SK-N-SH (cell line): ENCODE results near the gene THSD7A. TPM values are rescaled to one million over a fixed set of nuclear protein-coding genes. Genes with fewer than 3 reads are reported as not detected.

Source experiments
- CTCF ChIA-PET: fragments of 300-600, 350-600 bp; formaldehyde crosslinking; extraction: SDS; loops from one replicate; lab custom pipeline; 2021; lab: Yijun Ruan, JAX
- POLR2A ChIA-PET: fragments of 350-600 bp; sonication (Branson Sonifier 250); formaldehyde crosslinking; extraction: SDS; loops from one replicate; lab custom pipeline; 2020; ENCODE audit warnings: antibody characterized with exemption, inconsistent platforms; lab: Yijun Ruan, JAX
- DNase-seq: peaks from one replicate; pipeline ENCODE4 v3.0.0; 2012
- H2AFZ ChIP-seq: fragments of 200-600 bp; sonication (generic); 2 replicates; pipeline ENCODE4 v1.8.1; 2016; ENCODE audit warnings: antibody characterized with exemption, mild to moderate bottlenecking, low read depth
- H3F3A ChIP-seq: fragments of 200-600 bp; sonication (generic); replicated peaks from 2 replicates; pipeline ENCODE3; 2016; ENCODE audit warnings: antibody characterized with exemption, mild to moderate bottlenecking; ENCODE audit not compliant: insufficient read depth
- H3K27ac ChIP-seq, 2 experiments: fragments of 200-500 bp in 1 of 2; fragments of 200-600 bp in 1 of 2; sonication (Bioruptor generic) in 1 of 2; sonication (generic), shearing (Covaris generic) in 1 of 2; 2 replicates each; pipeline versions ENCODE4 v1.5.1 to v1.6.1; 2014 to 2016; ENCODE audit warnings: low read depth in 2 of 2, inconsistent platforms in 1 of 2, low read length in 1 of 2, mild to moderate bottlenecking in 1 of 2, mixed read lengths in 1 of 2
- H3K27me3 ChIP-seq: fragments of 200-600 bp; sonication (generic), shearing (Covaris generic); 2 replicates; pipeline ENCODE4 v1.6.1; 2016; ENCODE audit warnings: mixed run types; ENCODE audit not compliant: insufficient read depth
- H3K36me3 ChIP-seq, 2 experiments: fragments of 200-500 bp in 1 of 2; fragments of 200-600 bp in 1 of 2; sonication (Bioruptor generic) in 1 of 2; sonication (generic) in 1 of 2; replicated peaks in 1 of 2; 2 replicates each; pipeline versions ENCODE3 to v1.5.1; 2014 to 2016; ENCODE audit warnings: low read length in 1 of 2, mild to moderate bottlenecking in 1 of 2; ENCODE audit not compliant: insufficient read depth in 2 of 2, control insufficient read depth in 1 of 2
- H3K4me1 ChIP-seq, 2 experiments: fragments of 200-500 bp in 1 of 2; fragments of 200-600 bp in 1 of 2; sonication (Bioruptor generic) in 1 of 2; sonication (generic), shearing (Covaris generic) in 1 of 2; 2 replicates each; pipeline versions ENCODE4 v1.5.1 to v1.6.1; 2014 to 2016; ENCODE audit warnings: low read depth in 1 of 2, low read length in 1 of 2, mixed run types in 1 of 2; ENCODE audit not compliant: insufficient read depth in 2 of 2, control insufficient read depth in 1 of 2
- H3K4me2 ChIP-seq: fragments of 200-600 bp; sonication (generic), shearing (Covaris generic); 2 replicates; pipeline ENCODE4 v1.6.1; 2017; ENCODE audit warnings: mixed run types
- H3K4me3 ChIP-seq, 2 experiments: fragments of 200-500 bp in 1 of 2; fragments of 200-600 bp in 1 of 2; sonication (Bioruptor generic) in 1 of 2; sonication (generic), shearing (Covaris generic) in 1 of 2; 2 replicates each; pipeline versions ENCODE4 v1.5.1 to v1.8.1; 2014 to 2016; ENCODE audit warnings: low read depth in 2 of 2, inconsistent platforms in 1 of 2, low read length in 1 of 2, mild to moderate bottlenecking in 1 of 2, mixed read lengths in 1 of 2, moderate library complexity in 1 of 2
- H3K79me2 ChIP-seq: fragments of 200-600 bp; sonication (generic); 2 replicates; pipeline ENCODE4 v1.8.1; 2017; ENCODE audit warnings: mild to moderate bottlenecking; ENCODE audit not compliant: insufficient read depth
- H3K9ac ChIP-seq: fragments of 200-600 bp; sonication (generic); 2 replicates; pipeline ENCODE4 v1.6.1; 2017; ENCODE audit warnings: mixed run types
- H3K9me2 ChIP-seq: fragments of 200-600 bp; sonication (generic); 2 replicates; pipeline ENCODE4 v1.6.1; 2017; ENCODE audit warnings: mixed run types
- H3K9me3 ChIP-seq: fragments of 200-600 bp; sonication (generic); 2 replicates; pipeline ENCODE4 v1.6.1; 2017; ENCODE audit warnings: mixed run types, mild to moderate bottlenecking, moderate library complexity
- H4K20me1 ChIP-seq: fragments of 200-600 bp; sonication (generic); 2 replicates; pipeline ENCODE4 v1.6.1; 2017; ENCODE audit warnings: mild to moderate bottlenecking, mixed run types; ENCODE audit not compliant: insufficient read depth
- CHD2 ChIP-seq: fragments of 150-350 bp; IDR thresholded peaks from 2 replicates; pipeline ENCODE4 v1.6.1; 2018; ENCODE audit warnings: low read length; ENCODE audit not compliant: partially characterized antibody
- CTCF ChIP-seq: fragments of 200-600 bp; sonication (generic); IDR thresholded peaks from 2 replicates; pipeline ENCODE4 v1.6.1; 2017; ENCODE audit warnings: antibody characterized with exemption, mild to moderate bottlenecking, moderate library complexity
- EP300 ChIP-seq, 2 experiments: IDR thresholded peaks; 2 replicates each; pipeline versions ENCODE4 v1.4.0 to v1.6.1; 2012; ENCODE audit warnings: borderline replicate concordance in 1 of 2, low read depth in 1 of 2, low read length in 1 of 2
- EZH2phosphoT487 ChIP-seq: fragments of 200-600 bp; sonication (generic); IDR thresholded peaks from 2 replicates; pipeline ENCODE4 v1.6.1; 2017; ENCODE audit warnings: low read depth, mixed run types, mild to moderate bottlenecking, antibody characterized with exemption, moderate library complexity, borderline replicate concordance
- FOSL2 ChIP-seq: IDR thresholded peaks from 2 replicates; pipeline ENCODE4 v1.4.0; 2012; ENCODE audit warnings: low read depth, mild to moderate bottlenecking, moderate library complexity, borderline replicate concordance
- FOXJ3 ChIP-seq: sonication (generic); formaldehyde crosslinking; IDR thresholded peaks from 2 replicates; pipeline ENCODE4 v1.5.1; 2020; ENCODE audit warnings: mild to moderate bottlenecking, missing genetic modification reagents
- FOXM1 ChIP-seq: IDR thresholded peaks from 2 replicates; pipeline ENCODE4 v1.4.0; 2012; ENCODE audit warnings: low read depth, mild to moderate bottlenecking
- GABPA ChIP-seq: IDR thresholded peaks from 2 replicates; pipeline ENCODE4 v1.4.0; 2012; ENCODE audit warnings: low read depth, mild to moderate bottlenecking
- GATA2 ChIP-seq: sonication (generic); formaldehyde crosslinking; IDR thresholded peaks from 2 replicates; pipeline ENCODE4 v1.5.0; 2020; ENCODE audit warnings: mild to moderate bottlenecking, missing genetic modification reagents
- IRF3 ChIP-seq: fragments of 150-350 bp; IDR thresholded peaks from 2 replicates; pipeline ENCODE4 v1.6.1; 2016; ENCODE audit warnings: mild to moderate bottlenecking, low read depth, low read length
- JUND ChIP-seq: IDR thresholded peaks from 2 replicates; pipeline ENCODE4 v1.4.0; 2012
- MAX ChIP-seq: IDR thresholded peaks from 2 replicates; pipeline ENCODE4 v1.4.0; 2012; ENCODE audit warnings: low read depth
- MXI1 ChIP-seq: IDR thresholded peaks from 2 replicates; pipeline ENCODE4 v1.6.1; 2012; ENCODE audit warnings: mild to moderate bottlenecking, low read depth, low read length, improper control_type of control experiment
- NFIC ChIP-seq: IDR thresholded peaks from 2 replicates; pipeline ENCODE4 v1.4.0; 2012; ENCODE audit warnings: borderline replicate concordance
- PBX3 ChIP-seq: IDR thresholded peaks from 2 replicates; pipeline ENCODE4; 2012
- POLR2AphosphoS5 ChIP-seq: IDR thresholded peaks from 2 replicates; pipeline ENCODE4 v1.6.1; 2012; ENCODE audit warnings: low read depth, low read length
- RCOR1 ChIP-seq: fragments of 150-350 bp; IDR thresholded peaks from 2 replicates; pipeline ENCODE4 v1.6.1; 2017; ENCODE audit warnings: antibody characterized with exemption, low read length
- RFX5 ChIP-seq: IDR thresholded peaks from 2 replicates; pipeline ENCODE4 v1.6.1; 2012; ENCODE audit warnings: mild to moderate bottlenecking, improper control_type of control experiment, low read length
- SIN3A ChIP-seq: IDR thresholded peaks from 2 replicates; pipeline ENCODE4 v1.6.1; 2012; ENCODE audit warnings: low read depth, mild to moderate bottlenecking, low read length, moderate library complexity, borderline replicate concordance
- TCF12 ChIP-seq: IDR thresholded peaks from 2 replicates; pipeline ENCODE4 v1.4.0; 2012
- TEAD4 ChIP-seq: IDR thresholded peaks from 2 replicates; pipeline ENCODE4 v1.4.0; 2012; ENCODE audit warnings: mild to moderate bottlenecking, borderline replicate concordance; ENCODE audit not compliant: insufficient read depth
- USF1 ChIP-seq: IDR thresholded peaks from 2 replicates; pipeline ENCODE4 v1.4.0; 2012; ENCODE audit warnings: low read depth, borderline replicate concordance
- YY1 ChIP-seq: IDR thresholded peaks from 2 replicates; pipeline ENCODE4 v1.4.0; 2012; ENCODE audit warnings: low read depth, mild to moderate bottlenecking
- WGBS: methylation state at CpG from one replicate; pipeline ENCODE4 v1.1.6; 2017; ENCODE audit warnings: low lambda C conversion rate; 5-methylcytosine and 5-hydroxymethylcytosine counted together
- polyA plus RNA-seq, 3 experiments: library from polyadenylated mRNA; depleted of rRNA; stranded (reverse); fragments of >200 nt; gene quantifications; 2 replicates each; pipeline ENCODE4 v1.2.3, GENCODE V29; 2012

Gene THSD7A
- polyA plus RNA-seq, 1 of the 3 experiments (the other 2 are of a cell fraction): 0.16 TPM

- WGBS: 68% methylated on average over 4 of the region's 4 CpGs
- Histone ChIP-seq H3K27ac (no peak overlapping the region), H3K4me3 (no peak overlapping the region), H3K4me1 (peaks cover 4 to 22% of the 10 kb centered on the region in 2 experiments; a peak in 2 of 4 replicates), H3K27me3 (no peaks in the 10 kb centered on the region), H4K20me1 (no peaks in the 10 kb centered on the region), H3K9ac (no peak overlapping the region), H3K36me3 (peaks cover 0 to 18% of the 10 kb centered on the region in 2 experiments), H3K79me2 (no peaks in the 10 kb centered on the region), H3K9me3 (no peaks in the 10 kb centered on the region), H2AFZ (no peak overlapping the region; the same call in 1 of the 2 replicates), H3F3A (no peaks in the 10 kb centered on the region), H3K4me2 (no peak overlapping the region), H3K9me2 (0 out of 2 replicates have a peak, but pooled peaks cover 2% of the 10 kb centered on the region)
- DNase-seq: no peak
- CTCF ChIA-PET: no interaction called here
- TF ChIP-seq GATA2 (no peak), FOSL2 (no peak), PBX3 (no peak), TCF12 (no peak), SIN3A (no peak), FOXJ3 (CRISPR knock-in tag) (no peak), EP300 (IDR thresholded peaks at IDR 0.05; ENCODE audit: borderline replicate concordance in 1 of 2, low read depth in 1 of 2, low read length in 1 of 2) (no peak)
- POLR2A ChIA-PET: no interaction called here
Measured at GRCh38 chr7:11589251-11589650, 242.7 kb downstream of the THSD7A start.

- Histone ChIP-seq H3K27me3 (no peaks in the 10 kb centered on the region), H2AFZ (no peak overlapping the region), H3K9me3 (no peaks in the 10 kb centered on the region), H3K79me2 (no peaks in the 10 kb centered on the region), H3K27ac (peak overlapping the region in 1 of 2 experiments; percentile 76; a peak in 1 of 4 replicates), H3K4me2 (no peak overlapping the region), H3K9me2 (0 out of 2 replicates have a peak, but pooled peaks cover 2% of the 10 kb centered on the region), H3K4me3 (no peak overlapping the region), H3K36me3 (peaks cover 0 to 17% of the 10 kb centered on the region in 2 experiments), H3K9ac (no peak overlapping the region), H4K20me1 (no peaks in the 10 kb centered on the region), H3F3A (no peaks in the 10 kb centered on the region), H3K4me1 (peaks cover 4 to 25% of the 10 kb centered on the region in 2 experiments; a peak in 2 of 4 replicates)
- POLR2A ChIA-PET: no interaction called here
- CTCF ChIA-PET: no interaction called here
- TF ChIP-seq YY1 (no peak), CTCF (no peak), TEAD4 (no peak), EP300 (IDR thresholded peaks at IDR 0.05; ENCODE audit: borderline replicate concordance in 1 of 2, low read depth in 1 of 2, low read length in 1 of 2) (no peak), CHD2 (no peak), EZH2phosphoT487 (no peak), NFIC (no peak), POLR2AphosphoS5 (no peak), GABPA (no peak), MXI1 (no peak), RFX5 (no peak), TCF12 (no peak), USF1 (no peak), JUND (no peak), MAX (no peak), FOXM1 (no peak), PBX3 (no peak), IRF3 (no peak), RCOR1 (no peak)
- no peak for DNase-seq
- 29% methylated on average over 1 of the region's 1 CpG for WGBS
Measured at GRCh38 chr7:11587814-11588213, 244.2 kb downstream of the THSD7A start.
